ENCODE data around the gene TAS1R2.

- no peak for TF ChIP-seq TCF12 (IDR thresholded peaks at IDR 0.05; ENCODE audit: low read depth)
- no peak for TF ChIP-seq EP300 (IDR thresholded peaks at IDR 0.05; ENCODE audit: borderline replicate concordance)
- TF ChIP-seq USF1 (IDR thresholded peaks at IDR 0.05): no peak
- peak; percentile 23; the same call in 1 of the 2 replicates for TF ChIP-seq TEAD4 (IDR thresholded peaks at IDR 0.05)
- TF ChIP-seq REST (IDR thresholded peaks at IDR 0.05; ENCODE audit: low read depth): no peak
- TF ChIP-seq TAF1 (IDR thresholded peaks at IDR 0.05; ENCODE audit: low read depth): no peak
- TF ChIP-seq YY1 (IDR thresholded peaks at IDR 0.05; ENCODE audit: low read depth): no peak
- no peak for TF ChIP-seq ZBTB7A (IDR thresholded peaks at IDR 0.05; ENCODE audit: low read depth)
- TF ChIP-seq NFIC (IDR thresholded peaks at IDR 0.05): no peak
- TF ChIP-seq MAX (IDR thresholded peaks at IDR 0.05): no peak
- no peak for TF ChIP-seq CEBPB (IDR thresholded peaks at IDR 0.05)
- no peak for TF ChIP-seq EGR1 (IDR thresholded peaks at IDR 0.05)
Measured at GRCh38 chr1:18883636-18884418, 24.4 kb upstream of the TAS1R2 start.
